ENCODE measurements around the gene PIGK.
"Not testable (repeated sequence)": the region's sequence is repeated elsewhere in the genome, so short reads cannot be mapped to it uniquely, and the experiment has no call there.

The PIGK gene

GRCh38 chr1:77219166-77219887 is at the start of gene PIGK:
Gene PIGK (minus strand): TSS chr1:77219430. CDS start chr1:77219402, 28 bp downstream.
- DNase-seq: peak; percentile 87

DNA sequence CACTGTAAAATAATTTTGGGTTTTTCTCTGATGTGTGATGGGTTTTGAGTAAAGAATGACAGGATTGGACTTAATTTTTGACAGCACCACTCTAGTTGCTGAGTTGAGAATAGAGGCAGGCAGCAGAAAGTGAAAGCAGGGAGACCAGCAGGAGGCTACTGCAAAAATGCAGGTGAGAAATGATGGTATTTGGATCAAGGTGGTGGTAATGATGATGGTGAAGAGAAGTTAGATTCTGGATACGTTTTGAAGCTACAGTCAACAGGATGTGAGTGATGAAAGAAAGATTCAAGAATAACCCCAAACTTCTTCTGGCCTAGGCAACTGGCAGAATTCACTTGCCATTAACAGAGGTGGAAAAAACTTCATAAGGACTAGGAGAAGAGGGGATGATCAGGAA is 47.8 kb upstream of the PIGK start:
- DNase-seq: no peak

DNA sequence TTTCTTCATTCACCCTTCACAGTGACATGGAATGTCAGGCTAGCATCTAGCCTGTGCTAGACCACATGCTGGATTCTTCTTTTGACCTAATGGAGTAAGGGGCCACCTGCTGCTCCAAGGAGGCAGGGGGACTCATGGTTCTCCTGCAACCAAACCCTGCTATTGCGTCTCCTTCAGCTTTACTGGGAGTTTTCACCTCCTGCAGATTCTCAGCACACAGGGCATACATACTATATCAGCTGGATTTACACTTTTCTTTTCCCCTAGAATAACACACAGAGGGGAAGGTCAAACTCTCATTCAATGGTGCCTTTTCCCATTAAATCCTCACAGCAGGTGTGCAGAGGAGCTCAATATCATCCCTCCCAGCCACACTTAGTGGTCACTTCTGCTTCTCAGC is 46.0 kb upstream of the PIGK start:
- DNase-seq: no peak

GRCh38 chr1:77263708-77264107 is 44.5 kb upstream of the PIGK start:
- DNase-seq: no peak

GRCh38 chr1:77253211-77253610 is 34.0 kb upstream of the PIGK start:
- DNase-seq: no peak

DNA sequence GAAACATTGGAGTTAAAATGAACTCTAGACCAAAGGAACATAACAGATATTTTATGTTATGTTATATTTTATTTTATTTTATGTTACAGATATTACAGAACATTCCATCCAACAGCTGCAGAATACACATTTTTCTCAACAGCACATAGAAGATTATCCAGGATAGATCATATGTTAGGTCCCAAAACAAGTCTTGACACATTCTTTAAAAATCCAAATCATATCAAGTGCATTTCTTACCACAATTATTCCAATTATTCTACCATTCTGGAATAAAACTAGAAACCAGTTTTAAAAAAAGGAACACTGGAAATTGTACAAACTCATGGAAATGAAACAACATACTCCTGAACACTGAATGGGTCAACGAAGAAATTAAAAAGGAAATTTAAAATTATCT is 30.9 kb upstream of the PIGK start:
- DNase-seq: no peak

DNA sequence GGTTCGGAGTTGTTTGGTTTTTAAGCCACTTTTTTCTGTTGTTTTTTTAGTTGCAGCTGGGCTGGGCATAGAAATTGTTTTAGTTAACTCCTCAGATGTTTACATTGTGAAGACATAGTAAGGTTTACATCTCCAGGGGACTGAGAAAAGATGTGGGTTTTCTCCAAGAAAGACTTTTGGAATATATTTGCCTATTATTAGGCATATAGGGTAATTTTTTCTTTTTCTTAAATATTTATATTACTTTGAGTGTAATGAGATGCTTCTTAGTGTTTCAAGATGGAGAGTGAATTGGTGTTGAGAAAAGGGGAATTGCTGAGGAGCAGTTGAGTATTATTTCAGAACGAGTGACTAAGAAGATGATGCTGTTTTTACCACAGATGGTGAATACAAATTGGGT is 26.6 kb upstream of the PIGK start:
- DNase-seq: no peak

GRCh38 chr1:77239311-77239710 is 20.1 kb upstream of the PIGK start:
- DNase-seq: no peak

DNA sequence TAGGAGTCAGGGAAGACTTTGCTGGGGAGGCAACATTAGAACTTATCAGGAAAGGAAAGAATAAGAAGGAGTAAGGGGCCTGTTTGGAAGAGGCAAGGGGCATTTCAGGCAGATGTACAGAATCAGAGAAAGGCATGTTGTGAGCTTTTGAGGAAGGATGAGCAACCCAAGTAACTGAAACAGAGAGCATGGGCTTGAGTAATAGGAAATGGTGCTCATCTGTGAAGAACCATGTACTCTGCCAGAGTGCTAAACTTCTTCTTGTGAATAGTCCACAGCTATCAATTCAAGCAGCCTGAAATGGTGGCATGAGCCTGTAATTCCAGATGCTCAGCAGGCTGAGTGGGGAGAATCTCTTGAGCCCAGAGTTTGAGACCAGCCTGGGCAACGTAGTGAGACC is 19.2 kb upstream of the PIGK start:
- no peak for DNase-seq

DNA sequence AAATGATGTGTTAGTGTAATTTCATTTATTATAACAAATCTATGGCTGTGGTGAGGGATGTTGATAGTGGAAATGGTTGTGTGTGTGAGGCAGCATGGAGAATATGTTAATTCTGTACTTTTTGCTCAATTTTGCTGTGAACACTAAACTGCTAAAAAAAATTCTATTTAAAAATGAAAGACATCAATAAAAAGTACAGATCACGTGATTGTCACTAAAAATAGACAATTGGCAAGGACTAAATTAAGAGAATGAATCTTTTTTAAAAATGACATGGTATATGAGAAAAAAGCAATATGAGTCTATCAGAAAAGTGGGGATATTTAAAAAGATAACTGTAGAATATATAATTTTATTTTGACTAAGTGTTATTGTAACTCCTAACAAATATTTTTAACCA is 15.7 kb upstream of the PIGK start:
- DNase-seq: no peak

DNA sequence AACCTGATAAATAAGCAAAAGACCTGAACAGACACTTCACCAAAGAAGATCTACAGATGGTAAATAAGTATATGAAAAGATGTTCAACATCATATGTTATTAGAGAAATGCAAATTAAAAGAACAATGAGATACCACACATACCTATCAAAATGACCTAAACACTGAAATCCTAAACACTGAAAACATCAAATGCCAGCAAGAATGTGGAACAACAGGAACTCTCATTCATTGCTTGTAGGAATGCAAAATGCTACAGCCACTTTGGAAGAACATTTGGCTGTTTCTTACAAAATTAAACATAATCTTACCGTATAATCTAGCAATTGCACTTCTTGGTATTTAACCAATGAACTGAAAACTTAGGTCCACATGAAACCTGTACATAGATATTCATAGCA is 14.9 kb upstream of the PIGK start:
- no peak for DNase-seq

DNA sequence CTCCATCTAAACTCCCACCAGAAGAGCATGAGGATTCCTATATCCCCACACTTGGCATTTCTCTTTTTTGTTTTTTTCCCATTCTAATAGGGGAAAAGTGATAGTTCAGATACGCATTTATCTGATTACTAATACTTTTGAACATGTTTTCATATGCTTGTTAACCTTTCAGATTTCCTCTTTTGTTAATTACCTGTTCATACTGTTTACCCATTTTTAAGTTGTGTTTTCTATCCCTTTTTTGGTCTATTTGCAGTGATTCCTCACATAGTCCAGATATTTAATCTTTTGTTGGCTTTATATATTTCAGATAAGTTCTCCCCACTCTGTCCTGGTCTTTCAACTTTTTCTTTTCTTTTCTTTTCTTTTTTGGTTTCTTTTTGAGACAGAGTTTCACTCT is 13.6 kb upstream of the PIGK start:
- no peak for DNase-seq

GRCh38 chr1:77230051-77230450 is 10.8 kb upstream of the PIGK start:
- no peak for DNase-seq

DNA sequence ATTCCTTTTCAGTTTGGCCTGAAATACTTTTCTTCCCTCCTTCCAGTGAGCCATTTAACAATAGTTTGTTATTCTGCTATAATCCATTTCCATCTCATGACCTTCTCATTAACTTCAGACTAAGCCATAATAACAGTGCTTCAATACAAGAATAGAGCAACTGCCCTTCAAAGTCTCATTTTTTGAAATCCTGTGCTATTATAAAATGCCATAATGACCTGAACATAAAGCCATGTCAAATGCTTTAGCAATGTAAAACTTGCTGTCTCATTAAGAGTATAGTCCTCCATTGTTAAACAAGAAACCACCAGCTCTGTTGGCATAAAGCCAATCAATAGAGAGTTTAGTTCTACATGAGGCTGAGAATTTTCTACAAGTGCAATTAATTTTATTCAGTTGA is 9.6 kb upstream of the PIGK start:
- no peak for DNase-seq

DNA sequence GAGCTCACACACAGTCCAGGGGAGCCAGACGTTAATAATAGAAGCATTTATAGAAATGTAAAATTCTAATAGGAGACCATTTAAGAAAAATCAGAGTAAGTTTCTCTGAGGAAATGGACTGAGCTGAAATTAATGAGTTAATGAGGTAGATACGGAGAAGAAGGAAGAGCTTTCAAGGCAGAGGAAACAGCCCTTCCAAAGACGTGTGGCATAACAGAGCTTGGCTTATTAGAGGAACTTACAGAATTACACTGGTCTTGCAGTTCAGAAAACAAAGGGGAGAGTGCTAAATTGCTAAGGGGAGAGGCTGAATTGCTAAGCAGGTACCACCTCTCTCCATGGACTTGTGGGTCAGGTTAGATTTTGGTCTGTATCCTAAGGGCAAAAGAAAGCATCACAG is 8.2 kb upstream of the PIGK start:
- DNase-seq: no peak

GRCh38 chr1:77222496-77222895 is 3.3 kb upstream of the PIGK start:
- DNase-seq: no peak

DNA sequence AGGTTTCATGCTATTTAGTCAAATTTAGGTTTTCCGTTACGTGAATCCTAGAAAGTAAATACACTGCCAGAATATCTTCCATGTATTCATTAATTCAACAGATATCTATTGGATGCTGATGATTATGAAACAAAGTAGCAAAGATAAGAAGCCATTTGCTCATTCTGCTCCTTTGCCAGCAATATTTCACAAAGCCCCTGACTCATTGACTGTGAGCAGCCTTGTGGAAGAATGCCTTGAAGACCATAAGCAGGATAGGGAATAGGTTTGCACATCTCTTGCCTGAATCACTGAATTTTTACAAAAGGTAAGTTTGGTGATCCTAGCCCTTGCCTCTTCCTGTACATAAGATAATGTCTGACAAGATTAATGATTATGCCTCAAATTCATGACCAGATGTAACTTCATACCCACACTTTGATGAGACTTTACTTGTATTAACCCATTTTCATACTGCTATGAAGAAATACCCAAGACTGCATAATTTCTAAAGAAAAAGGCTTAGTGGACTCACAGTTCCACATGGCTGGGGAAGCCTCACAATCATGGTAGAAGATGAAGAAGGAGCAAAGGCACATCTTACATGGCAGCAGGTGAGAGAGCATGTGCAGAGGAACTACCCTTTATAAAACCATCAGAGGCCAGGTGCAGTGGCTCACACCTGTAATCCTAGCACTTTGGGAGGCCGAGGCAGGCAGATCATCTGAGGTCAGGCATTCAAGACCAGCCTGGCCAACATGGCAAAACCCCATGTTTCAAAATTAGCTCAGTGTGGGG is 1.6 kb upstream of the PIGK start:
- no peak for DNase-seq

DNA sequence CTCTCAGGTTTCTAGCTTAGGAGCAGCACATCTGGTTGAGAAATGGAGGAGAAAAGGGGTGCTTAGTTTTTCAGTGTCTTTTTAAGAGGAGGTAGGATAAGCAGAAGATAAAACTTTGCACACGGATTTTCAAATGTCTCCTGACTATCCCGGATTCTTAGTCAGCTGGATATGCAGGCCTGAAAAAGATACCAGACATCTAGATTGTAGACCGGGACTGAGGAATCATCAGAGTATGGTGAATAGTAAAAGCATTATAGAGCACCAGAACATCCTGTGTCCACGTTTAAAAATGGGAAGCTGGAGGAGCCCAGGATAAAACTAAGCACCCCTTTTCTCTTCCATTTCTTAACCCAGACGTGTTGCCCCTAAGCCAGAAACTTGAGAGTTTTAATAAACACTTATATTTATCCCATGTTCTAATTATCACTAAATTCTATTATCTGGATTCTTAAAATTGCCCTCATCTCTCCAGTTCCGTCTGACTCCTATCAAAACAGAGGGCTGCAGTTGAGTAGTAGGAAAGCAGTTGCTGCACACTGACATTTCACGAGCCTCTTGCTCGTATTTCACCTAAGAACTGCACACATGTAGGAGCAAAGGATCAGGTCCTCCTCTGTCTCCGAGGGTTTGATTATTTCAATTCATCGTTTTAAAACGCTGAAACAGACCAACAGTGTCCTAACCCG is 609 bp downstream of the PIGK start:
- no peak for DNase-seq

DNA sequence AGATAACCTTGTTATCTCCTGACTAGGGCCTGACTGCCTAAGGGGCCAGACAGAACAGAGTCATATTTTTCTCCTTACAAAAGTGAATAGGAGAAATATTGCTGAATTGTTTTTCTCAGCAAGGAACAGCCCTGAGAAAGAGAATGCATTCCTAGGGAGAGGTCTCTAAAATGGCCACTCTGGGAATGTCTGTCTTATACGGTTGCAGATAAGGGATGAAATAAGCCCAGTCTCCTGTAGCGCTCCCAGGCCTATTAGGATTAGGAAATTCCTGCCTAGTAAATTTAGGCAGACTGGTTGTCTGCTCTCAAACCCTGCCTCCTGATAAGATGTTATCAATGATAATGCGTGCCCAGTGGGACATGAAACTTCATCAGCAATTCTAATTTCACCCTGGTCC is 15.2 kb downstream of the PIGK start:
- not testable (repeated sequence) for DNase-seq

DNA sequence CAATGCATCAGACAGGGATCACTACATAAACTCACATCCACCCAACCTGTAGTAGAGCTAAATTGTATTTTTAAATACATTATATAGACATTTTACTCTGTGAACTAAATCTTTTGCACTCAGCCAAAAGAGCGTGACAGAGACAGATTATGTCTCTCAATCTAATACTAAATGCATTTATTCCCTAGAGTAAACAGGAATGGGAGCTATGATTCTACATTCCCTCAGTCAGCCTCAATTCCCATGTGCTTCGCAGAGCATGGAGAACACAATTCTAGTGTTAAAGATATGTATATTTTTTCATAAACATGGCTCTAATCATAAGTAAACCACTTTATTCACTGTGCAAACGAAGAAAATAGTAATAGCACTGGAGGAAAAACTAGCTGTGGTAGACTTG is 16.5 kb downstream of the PIGK start:
- no peak for DNase-seq

DNA sequence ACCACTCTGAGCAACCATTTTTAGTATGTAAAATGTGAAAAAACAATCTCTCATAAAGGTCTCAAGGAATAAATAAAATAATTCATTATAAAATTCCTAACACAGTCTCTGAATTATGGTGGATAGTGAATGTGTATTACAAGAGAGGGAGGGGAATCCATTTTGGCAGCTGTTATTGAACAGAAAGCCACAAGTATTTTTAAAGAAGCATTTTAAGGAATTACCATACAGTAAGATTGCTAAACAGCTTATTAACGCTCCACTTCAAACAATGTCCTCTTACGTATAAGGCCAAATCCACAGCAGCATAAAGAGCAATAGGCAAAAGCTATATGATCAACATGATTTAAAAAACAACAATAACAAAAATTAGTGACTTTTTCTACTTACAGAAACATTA is 18.4 kb downstream of the PIGK start:
- DNase-seq: no peak

- no peak for DNase-seq
Observed at GRCh38 chr1:77200293-77200692, 18.9 kb downstream of the PIGK start.

DNA sequence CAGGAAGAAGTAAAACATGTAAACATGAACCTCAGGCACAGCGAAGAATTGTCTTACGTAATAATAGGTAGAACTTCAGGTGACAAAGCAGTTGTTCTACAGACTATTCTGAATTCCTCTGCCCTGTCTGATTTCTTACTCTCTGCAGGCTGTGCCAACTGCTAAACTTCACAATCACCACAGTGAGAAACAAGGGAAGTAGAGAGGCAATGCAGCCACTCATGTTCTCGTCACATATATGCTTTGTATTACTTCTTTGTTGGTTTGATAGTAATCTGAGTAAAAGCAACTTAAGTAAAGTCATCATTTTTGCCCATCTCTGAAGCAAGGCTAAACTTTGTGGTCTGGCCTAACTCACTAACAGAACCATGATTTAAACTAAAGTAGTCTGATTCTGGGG is 21.9 kb downstream of the PIGK start:
- DNase-seq: no peak

- no peak for DNase-seq
Observed at GRCh38 chr1:77193951-77194350, 25.3 kb downstream of the PIGK start.
